HepG2 (cell line): ENCODE data around the gene RHOBTB1.

Source experiments
- PTBP1 ChIP-seq: fragments of 200-400 bp; formaldehyde crosslinking; IDR thresholded peaks from 2 replicates; pipeline ENCODE4 v1.6.1; 2018; ENCODE audit warnings: low read length, low read depth; ENCODE audit not compliant: poor library complexity, severe bottlenecking
- REXO4 ChIP-seq: sonication (generic); formaldehyde crosslinking; IDR thresholded peaks from 2 replicates; pipeline ENCODE4 v1.8.0; 2022; ENCODE audit warnings: missing genetic modification reagents, mild to moderate bottlenecking, borderline replicate concordance
- ZZZ3 ChIP-seq: sonication (generic); formaldehyde crosslinking; IDR thresholded peaks from 2 replicates; pipeline ENCODE4 v1.4.0; 2020; ENCODE audit warnings: missing genetic modification reagents, mild to moderate bottlenecking, borderline replicate concordance
- TF ChIP-seq, protein P1 (sequence below): IDR thresholded peaks from 2 replicates; pipeline ENCODE4 v1.6.1; 2018; ENCODE audit warnings: missing genetic modification reagents, mild to moderate bottlenecking, missing compliant biosample characterization
- TF ChIP-seq, protein P2 (sequence below): sonication (generic); formaldehyde crosslinking; IDR thresholded peaks from 2 replicates; pipeline ENCODE4 v1.5.0; 2020; ENCODE audit warnings: mild to moderate bottlenecking, missing genetic modification reagents
- TF ChIP-seq, protein P3 (sequence below): IDR thresholded peaks from 2 replicates; pipeline ENCODE4 v1.6.1; 2012; ENCODE audit warnings: inconsistent platforms

DNA sequence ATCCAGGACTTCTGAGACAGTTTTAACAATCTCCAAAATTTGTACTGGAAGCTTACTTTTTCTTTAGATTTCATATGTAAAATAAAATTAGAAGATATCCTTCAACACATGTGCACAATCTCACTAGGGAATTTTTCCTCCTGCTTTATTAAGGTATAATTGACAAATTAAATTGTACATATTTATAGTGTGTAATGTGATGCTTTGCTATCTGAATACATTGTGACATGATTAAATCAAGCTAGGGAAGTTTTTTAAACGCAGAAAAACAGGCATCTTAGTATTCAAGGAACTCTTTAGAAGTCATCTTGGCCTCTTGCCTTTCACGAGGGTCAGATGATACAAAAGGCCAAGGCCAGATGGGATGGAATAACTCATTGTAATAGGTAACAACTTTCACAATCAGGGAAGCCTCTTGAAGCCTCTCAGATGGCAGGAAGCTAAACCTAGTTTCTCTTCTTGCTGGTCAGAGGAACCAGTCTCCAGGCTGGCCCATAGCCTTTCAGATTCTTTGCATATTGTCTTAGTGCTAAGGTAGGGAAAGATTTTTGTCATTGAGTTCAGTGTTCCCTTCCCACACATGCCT lies 78.7 kb downstream of the RHOBTB1 start:
- TF ChIP-seq, protein P1, sequence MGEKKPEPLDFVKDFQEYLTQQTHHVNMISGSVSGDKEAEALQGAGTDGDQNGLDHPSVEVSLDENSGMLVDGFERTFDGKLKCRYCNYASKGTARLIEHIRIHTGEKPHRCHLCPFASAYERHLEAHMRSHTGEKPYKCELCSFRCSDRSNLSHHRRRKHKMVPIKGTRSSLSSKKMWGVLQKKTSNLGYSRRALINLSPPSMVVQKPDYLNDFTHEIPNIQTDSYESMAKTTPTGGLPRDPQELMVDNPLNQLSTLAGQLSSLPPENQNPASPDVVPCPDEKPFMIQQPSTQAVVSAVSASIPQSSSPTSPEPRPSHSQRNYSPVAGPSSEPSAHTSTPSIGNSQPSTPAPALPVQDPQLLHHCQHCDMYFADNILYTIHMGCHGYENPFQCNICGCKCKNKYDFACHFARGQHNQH: no peak
- TF ChIP-seq ZZZ3 (no peak), REXO4 (no peak), PTBP1 (no peak)
- TF ChIP-seq, protein P2, sequence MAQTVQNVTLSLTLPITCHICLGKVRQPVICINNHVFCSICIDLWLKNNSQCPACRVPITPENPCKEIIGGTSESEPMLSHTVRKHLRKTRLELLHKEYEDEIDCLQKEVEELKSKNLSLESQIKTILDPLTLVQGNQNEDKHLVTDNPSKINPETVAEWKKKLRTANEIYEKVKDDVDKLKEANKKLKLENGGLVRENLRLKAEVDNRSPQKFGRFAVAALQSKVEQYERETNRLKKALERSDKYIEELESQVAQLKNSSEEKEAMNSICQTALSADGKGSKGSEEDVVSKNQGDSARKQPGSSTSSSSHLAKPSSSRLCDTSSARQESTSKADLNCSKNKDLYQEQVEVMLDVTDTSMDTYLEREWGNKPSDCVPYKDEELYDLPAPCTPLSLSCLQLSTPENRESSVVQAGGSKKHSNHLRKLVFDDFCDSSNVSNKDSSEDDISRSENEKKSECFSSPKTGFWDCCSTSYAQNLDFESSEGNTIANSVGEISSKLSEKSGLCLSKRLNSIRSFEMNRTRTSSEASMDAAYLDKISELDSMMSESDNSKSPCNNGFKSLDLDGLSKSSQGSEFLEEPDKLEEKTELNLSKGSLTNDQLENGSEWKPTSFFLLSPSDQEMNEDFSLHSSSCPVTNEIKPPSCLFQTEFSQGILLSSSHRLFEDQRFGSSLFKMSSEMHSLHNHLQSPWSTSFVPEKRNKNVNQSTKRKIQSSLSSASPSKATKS (CRISPR knock-in tag): no peak
- TF ChIP-seq, protein P3, sequence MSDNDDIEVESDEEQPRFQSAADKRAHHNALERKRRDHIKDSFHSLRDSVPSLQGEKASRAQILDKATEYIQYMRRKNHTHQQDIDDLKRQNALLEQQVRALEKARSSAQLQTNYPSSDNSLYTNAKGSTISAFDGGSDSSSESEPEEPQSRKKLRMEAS: no peak
